CD4-positive, alpha-beta T cell (primary cell): ENCODE results near the gene CCNQ. TPM values are rescaled to one million over a fixed set of nuclear protein-coding genes. Genes with fewer than 3 reads are reported as not detected.

Source experiments
- ATAC-seq: fragments of 200-7000 bp; cut with Tn5 transposase; one replicate; pipeline ENCODE4 v1.10.0; 2022; ENCODE audit warnings: mild to moderate bottlenecking; ENCODE audit not compliant: poor library complexity
- CTCF ChIA-PET: fragments of 350-600 bp; sonication (Branson Sonifier 250); formaldehyde crosslinking; loops from one replicate; lab custom pipeline; 2021; ENCODE audit warnings: antibody characterized with exemption, inconsistent platforms; lab: Charles Lee
- POLR2A ChIA-PET: fragments of 350-600 bp; sonication (Branson Sonifier 250); formaldehyde crosslinking; loops from one replicate; lab custom pipeline; 2021; ENCODE audit warnings: antibody characterized with exemption, inconsistent platforms; lab: Charles Lee
- DNase-seq, 14 experiments: peaks; one replicate each; pipeline ENCODE4 v3.0.0-alpha.2; 2013 to 2020; ENCODE audit warnings: mixed read lengths in 2 of 14
- H3K27ac ChIP-seq, 2 donors: one replicate each; pipeline versions ENCODE4 v1.5.1 to v1.7.0; 2013; ENCODE audit warnings: low read length in 2 of 2, low read depth in 1 of 2, mild to moderate bottlenecking in 1 of 2
- H3K27me3 ChIP-seq, 2 experiments: 1 replicate in 1 of 2; 2 replicates in 1 of 2; pipeline versions ENCODE4 v1.6.1 to v1.7.0; 2013; ENCODE audit warnings: low read length in 2 of 2, control low read depth in 1 of 2, mild to moderate bottlenecking in 1 of 2, moderate library complexity in 1 of 2; ENCODE audit not compliant: insufficient read depth in 2 of 2, control insufficient read depth in 1 of 2
- H3K36me3 ChIP-seq: one replicate; pipeline ENCODE4 v1.6.1; 2013; ENCODE audit warnings: low read length, control low read depth; ENCODE audit not compliant: insufficient read depth
- H3K4me1 ChIP-seq: one replicate; pipeline ENCODE4 v1.6.1; 2013; ENCODE audit warnings: low read length, control low read depth; ENCODE audit not compliant: insufficient read depth
- H3K4me3 ChIP-seq: one replicate; pipeline ENCODE4 v1.5.1; 2013; ENCODE audit warnings: mild to moderate bottlenecking, low read length, moderate library complexity
- H3K9me3 ChIP-seq, 2 experiments: 1 replicate in 1 of 2; 2 replicates in 1 of 2; pipeline versions ENCODE4 v1.6.1 to v1.7.0; 2013; ENCODE audit warnings: low read length in 2 of 2, mild to moderate bottlenecking in 2 of 2, control low read depth in 1 of 2, moderate library complexity in 1 of 2; ENCODE audit not compliant: control insufficient read depth in 1 of 2, insufficient read depth in 1 of 2
- H3K27ac Mint-ChIP-seq: one replicate; pipeline ENCODE4 v1.8.0; 2020; ENCODE audit warnings: mixed read lengths
- H3K27me3 Mint-ChIP-seq: one replicate; pipeline ENCODE4 v1.8.0; 2021; ENCODE audit warnings: mixed read lengths
- H3K36me3 Mint-ChIP-seq: one replicate; pipeline ENCODE4 v1.8.0; 2021; ENCODE audit warnings: low read depth, mixed read lengths
- H3K4me1 Mint-ChIP-seq: one replicate; pipeline ENCODE4 v1.8.0; 2021; ENCODE audit warnings: low read depth, mixed read lengths
- H3K4me3 Mint-ChIP-seq: one replicate; pipeline ENCODE4 v1.8.0; 2020; ENCODE audit warnings: mild to moderate bottlenecking, mixed read lengths
- H3K9me3 Mint-ChIP-seq: one replicate; pipeline ENCODE4 v1.8.0; 2020; ENCODE audit warnings: mixed read lengths
- intact Hi-C, 2 experiments: fragments of 100-400 bp; cut with DNase I in 1 of 2; cut with micrococcal nuclease in 1 of 2; formaldehyde crosslinking; loops; one replicate each; pipeline versions ENCODE4 v1.15.1 to v1.9.0; 2023 to 2025; cut with DNase I, micrococcal nuclease
- total RNA-seq, 174 experiments: library from RNA in 2 of 174; stranded (reverse) in 2 of 174; gene quantifications; one replicate each; pipeline ENCODE4 v1.2.3 and lab custom pipeline; 2021 to 2026
- TF ChIP-seq, protein P1 (sequence below): fragments of 200-600 bp; IDR thresholded peaks from one replicate; pipeline ENCODE4 v1.8.0; 2022; ENCODE audit warnings: antibody characterized with exemption, mild to moderate bottlenecking

The CCNQ gene
- total RNA-seq, 2 experiments from 2014 or later = 13.9 to 14.1 TPM

DNA sequence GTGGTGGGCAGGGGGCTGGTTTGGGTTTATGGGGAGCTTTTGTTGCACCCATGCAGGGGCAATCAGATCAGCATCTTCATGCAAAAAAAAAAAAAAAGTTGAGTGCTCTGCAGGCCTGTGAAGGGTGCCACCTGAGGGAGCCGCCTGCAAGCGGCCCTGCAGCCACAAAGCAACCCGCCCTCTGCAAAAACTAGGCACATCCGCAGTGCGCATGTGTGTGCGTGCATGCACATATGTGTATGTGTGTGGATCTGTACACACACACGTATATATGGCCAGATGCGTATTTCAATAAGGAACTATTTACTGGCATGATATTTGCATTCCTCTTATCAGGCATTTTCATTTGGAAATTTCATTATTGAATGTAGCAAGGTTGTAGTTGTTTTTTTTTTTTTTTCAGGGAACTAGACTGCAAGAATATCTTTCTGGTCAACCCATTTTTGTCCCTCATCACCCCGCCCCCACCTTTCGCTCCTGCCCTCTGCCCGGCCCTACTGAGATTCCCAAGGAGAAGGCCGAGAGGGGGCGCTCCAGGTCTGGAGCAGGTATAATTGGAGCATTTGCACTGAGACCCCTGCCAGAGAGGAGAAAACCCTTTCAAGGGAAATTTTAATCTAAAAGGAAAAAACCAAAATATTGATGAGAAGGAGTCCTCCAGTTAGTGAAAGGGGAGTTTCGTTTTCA lies 18.1 kb downstream of the CCNQ start:
- CTCF ChIA-PET = interaction anchor here (0.7 kb wide), 1 partner anchor 68 kb away, joined by 3 read pairs; no protein-coding TSS in a partner anchor
- TF ChIP-seq, protein P1, sequence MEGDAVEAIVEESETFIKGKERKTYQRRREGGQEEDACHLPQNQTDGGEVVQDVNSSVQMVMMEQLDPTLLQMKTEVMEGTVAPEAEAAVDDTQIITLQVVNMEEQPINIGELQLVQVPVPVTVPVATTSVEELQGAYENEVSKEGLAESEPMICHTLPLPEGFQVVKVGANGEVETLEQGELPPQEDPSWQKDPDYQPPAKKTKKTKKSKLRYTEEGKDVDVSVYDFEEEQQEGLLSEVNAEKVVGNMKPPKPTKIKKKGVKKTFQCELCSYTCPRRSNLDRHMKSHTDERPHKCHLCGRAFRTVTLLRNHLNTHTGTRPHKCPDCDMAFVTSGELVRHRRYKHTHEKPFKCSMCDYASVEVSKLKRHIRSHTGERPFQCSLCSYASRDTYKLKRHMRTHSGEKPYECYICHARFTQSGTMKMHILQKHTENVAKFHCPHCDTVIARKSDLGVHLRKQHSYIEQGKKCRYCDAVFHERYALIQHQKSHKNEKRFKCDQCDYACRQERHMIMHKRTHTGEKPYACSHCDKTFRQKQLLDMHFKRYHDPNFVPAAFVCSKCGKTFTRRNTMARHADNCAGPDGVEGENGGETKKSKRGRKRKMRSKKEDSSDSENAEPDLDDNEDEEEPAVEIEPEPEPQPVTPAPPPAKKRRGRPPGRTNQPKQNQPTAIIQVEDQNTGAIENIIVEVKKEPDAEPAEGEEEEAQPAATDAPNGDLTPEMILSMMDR = no peak
- Mint-ChIP-seq H3K9me3 (no peaks in the 10 kb centered on the region), H3K27ac (no peak overlapping the region), H3K4me1 (peaks cover 26% of the 10 kb centered on the region), H3K27me3 (no peaks in the 10 kb centered on the region), H3K36me3 (no peaks in the 10 kb centered on the region), H3K4me3 (no peak overlapping the region)
- ATAC-seq (no peak), DNase-seq (peak in 9 of 14 experiments; percentile 4 to 40 (median 26))
- POLR2A ChIA-PET = interaction anchor here (0.5 kb wide), 1 partner anchor 18 kb away, joined by 4 read pairs; the partner anchor contains the start of gene CCNQ
- Histone ChIP-seq H3K36me3 (no peaks in the 10 kb centered on the region), H3K27ac (no peak overlapping the region), H3K9me3 (no peaks in the 10 kb centered on the region), H3K27me3 (no peaks in the 10 kb centered on the region), H3K4me1 (peaks cover 21% of the 10 kb centered on the region), H3K4me3 (no peak overlapping the region)
- intact Hi-C loops = no loop called here

DNA sequence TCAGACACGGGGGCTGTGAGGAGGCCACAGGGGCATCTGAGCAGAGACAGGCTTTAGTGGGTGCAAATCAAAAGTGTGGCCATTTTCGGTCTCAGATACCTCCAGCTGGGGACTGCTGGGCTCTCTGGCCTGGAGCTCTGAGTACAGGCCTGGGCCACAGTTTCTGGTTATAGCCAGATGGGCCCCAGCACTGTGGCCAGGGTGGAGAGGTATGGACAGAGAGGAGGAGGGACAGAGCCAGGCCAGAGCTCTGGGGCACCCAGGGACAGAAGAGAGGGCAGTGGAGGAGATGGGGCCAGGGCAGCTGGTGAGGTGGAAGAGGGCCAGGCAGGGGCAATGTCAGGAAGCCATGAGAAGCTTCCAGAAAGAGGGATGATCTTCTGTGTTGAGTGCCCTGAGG lies 20.1 kb downstream of the CCNQ start:
- intact Hi-C loops = no loop called here
- Histone ChIP-seq H3K4me1 (peaks cover 21% of the 10 kb centered on the region), H3K27me3 (no peaks in the 10 kb centered on the region), H3K9me3 (no peaks in the 10 kb centered on the region), H3K27ac (no peak overlapping the region), H3K36me3 (no peaks in the 10 kb centered on the region), H3K4me3 (no peak overlapping the region)
- DNase-seq (no peak), ATAC-seq (no peak)
- TF ChIP-seq, protein P1 = no peak
- ChIA-PET POLR2A (no interaction called here), CTCF (no interaction called here)
- Mint-ChIP-seq H3K27ac (no peak overlapping the region), H3K4me1 (peaks cover 26% of the 10 kb centered on the region), H3K36me3 (no peaks in the 10 kb centered on the region), H3K4me3 (no peak overlapping the region), H3K27me3 (no peaks in the 10 kb centered on the region), H3K9me3 (no peaks in the 10 kb centered on the region)

DNA sequence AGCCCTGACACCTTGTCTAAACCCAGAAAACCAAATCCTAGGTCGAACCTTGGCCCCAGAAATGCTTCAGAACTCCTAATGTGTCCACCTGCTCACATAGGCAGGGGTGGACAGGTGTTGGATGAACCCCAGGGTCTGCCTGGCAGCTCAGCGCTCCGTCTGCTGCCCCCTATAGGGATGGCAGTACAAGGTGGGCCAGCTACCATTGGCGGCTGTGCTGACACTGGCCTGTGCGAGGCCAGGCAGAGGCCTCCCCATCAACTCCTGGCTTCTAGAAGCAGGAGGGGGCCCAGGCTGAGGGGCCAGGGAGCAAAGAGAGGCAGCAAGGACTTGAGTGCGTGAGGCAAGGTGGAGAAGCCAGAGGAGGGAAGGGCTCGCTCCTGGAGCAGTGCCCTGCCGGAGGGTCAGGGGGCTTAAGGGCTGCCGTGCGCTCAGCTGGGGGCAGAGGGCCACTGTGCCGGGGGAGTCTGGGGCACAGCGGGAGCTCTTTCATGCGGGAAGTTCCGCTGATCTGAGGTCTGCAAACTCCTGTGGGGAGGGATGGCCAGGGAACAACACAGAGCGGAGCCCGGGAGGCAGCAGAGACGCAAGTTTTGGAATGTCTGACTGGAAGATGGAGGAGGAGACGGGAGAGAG lies 20.6 kb downstream of the CCNQ start:
- DNase-seq (no peak), ATAC-seq (no peak)
- no peak overlapping the region for H3K4me3 Mint-ChIP-seq
- Histone ChIP-seq H3K27me3 (no peaks in the 10 kb centered on the region), H3K9me3 (no peaks in the 10 kb centered on the region), H3K36me3 (no peaks in the 10 kb centered on the region), H3K4me3 (no peak overlapping the region), H3K27ac (no peak overlapping the region), H3K4me1 (peaks cover 15% of the 10 kb centered on the region)
- POLR2A ChIA-PET = no interaction called here
- TF ChIP-seq, protein P1 = no peak
- H3K27ac Mint-ChIP-seq = no peak overlapping the region
- H3K9me3 Mint-ChIP-seq = no peaks in the 10 kb centered on the region
- no peaks in the 10 kb centered on the region for H3K27me3 Mint-ChIP-seq
- no peaks in the 10 kb centered on the region for H3K36me3 Mint-ChIP-seq
- H3K4me1 Mint-ChIP-seq = peaks cover 21% of the 10 kb centered on the region
- intact Hi-C loops = no loop called here
- CTCF ChIA-PET = no interaction called here
